Transverse colon (tissue), 4 donors: Measurements from ENCODE around the gene GLIPR1L1. TPM values are rescaled to one million over a fixed set of nuclear protein-coding genes. Genes with fewer than 3 reads are reported as not detected.

Source experiments
- DNase-seq: peaks from one replicate; pipeline ENCODE4 v3.0.0-alpha.2; 2019
- H3K27ac ChIP-seq, 4 donors: fragments of 200-600 bp; sonication (generic); 2 replicates each; pipeline ENCODE4 v1.5.1; 2016 to 2018; ENCODE audit warnings: inconsistent platforms in 4 of 4
- H3K27me3 ChIP-seq: fragments of 200-600 bp; sonication (generic); 2 replicates; pipeline ENCODE4 v1.5.1; 2017; ENCODE audit warnings: inconsistent platforms
- H3K36me3 ChIP-seq, 4 donors: fragments of 200-600 bp; sonication (generic); 2 replicates each; pipeline ENCODE4 v1.5.1; 2017 to 2019; ENCODE audit warnings: inconsistent platforms in 4 of 4
- H3K4me1 ChIP-seq, 4 donors: fragments of 200-600 bp; sonication (generic); 2 replicates each; pipeline ENCODE4 v1.5.1; 2017 to 2020; ENCODE audit warnings: inconsistent platforms in 4 of 4
- H3K4me3 ChIP-seq, 4 donors: fragments of 200-600 bp; sonication (generic); 1 replicate in 1 of 4; 2 replicates in 3 of 4; pipeline versions ENCODE4 v1.5.1 to v1.6.1; 2017 to 2019; ENCODE audit warnings: inconsistent platforms in 4 of 4
- H3K9me3 ChIP-seq, 2 donors: fragments of 200-600 bp; sonication (generic); 2 replicates each; pipeline ENCODE4 v1.5.1; 2017 to 2019; ENCODE audit warnings: inconsistent platforms in 2 of 2
- CTCF ChIP-seq, 5 experiments: fragments of 200-600 bp in 3 of 5; fragments of 450-650 bp in 2 of 5; sonication (generic) in 3 of 5; IDR thresholded peaks; 1 replicate in 2 of 5; 2 replicates in 3 of 5; pipeline ENCODE4 v1.5.1; 2016 to 2017; ENCODE audit warnings: antibody characterized with exemption in 5 of 5, inconsistent platforms in 3 of 5, mild to moderate bottlenecking in 2 of 5, moderate library complexity in 1 of 5
- EP300 ChIP-seq: sonication (generic); formaldehyde crosslinking; IDR thresholded peaks from one replicate; pipeline ENCODE4 v1.6.1; 2017; ENCODE audit warnings: antibody characterized with exemption, low read depth
- POLR2A ChIP-seq: fragments of 450-650 bp; IDR thresholded peaks from one replicate; pipeline ENCODE4 v1.6.1; 2016; ENCODE audit warnings: antibody characterized with exemption, mild to moderate bottlenecking, moderate library complexity
- POLR2AphosphoS5 ChIP-seq, 3 donors: sonication (generic); formaldehyde crosslinking; IDR thresholded peaks; one replicate each; pipeline ENCODE4 v1.6.1; 2016; ENCODE audit warnings: antibody characterized with exemption in 3 of 3
- WGBS, 2 donors: methylation state at CpG; one replicate each; pipeline ENCODE4 v1.1.5; 2018; ENCODE audit warnings: low coverage in 1 of 2; 5-methylcytosine and 5-hydroxymethylcytosine counted together
- in situ Hi-C, 4 donors: fragments of 200-750 bp; cut with MboI; loops; one replicate each; pipeline versions ENCODE4 v1.15.0 to v1.15.1; 2017; ENCODE audit warnings: low sequenced_read_pairs in 3 of 4, low pct_ligation_motif_present in 1 of 4, low pct_unique_long_range_greater_than_20kb in 1 of 4
- intact Hi-C: fragments of 100-400 bp; cut with DNase I; formaldehyde crosslinking; loops from one replicate; pipeline ENCODE4 v1.15.1; 2023; ENCODE audit warnings: low total_unique reads
- total RNA-seq, 4 donors: library from RNA; depleted of rRNA; stranded (reverse); fragments of >200 nt; gene quantifications; one replicate each; pipeline ENCODE4 v1.1.0, GENCODE V29; 2016

GLIPR1L1 gene
- total RNA-seq, 4 donors from 2014 or later = not detected

DNA sequence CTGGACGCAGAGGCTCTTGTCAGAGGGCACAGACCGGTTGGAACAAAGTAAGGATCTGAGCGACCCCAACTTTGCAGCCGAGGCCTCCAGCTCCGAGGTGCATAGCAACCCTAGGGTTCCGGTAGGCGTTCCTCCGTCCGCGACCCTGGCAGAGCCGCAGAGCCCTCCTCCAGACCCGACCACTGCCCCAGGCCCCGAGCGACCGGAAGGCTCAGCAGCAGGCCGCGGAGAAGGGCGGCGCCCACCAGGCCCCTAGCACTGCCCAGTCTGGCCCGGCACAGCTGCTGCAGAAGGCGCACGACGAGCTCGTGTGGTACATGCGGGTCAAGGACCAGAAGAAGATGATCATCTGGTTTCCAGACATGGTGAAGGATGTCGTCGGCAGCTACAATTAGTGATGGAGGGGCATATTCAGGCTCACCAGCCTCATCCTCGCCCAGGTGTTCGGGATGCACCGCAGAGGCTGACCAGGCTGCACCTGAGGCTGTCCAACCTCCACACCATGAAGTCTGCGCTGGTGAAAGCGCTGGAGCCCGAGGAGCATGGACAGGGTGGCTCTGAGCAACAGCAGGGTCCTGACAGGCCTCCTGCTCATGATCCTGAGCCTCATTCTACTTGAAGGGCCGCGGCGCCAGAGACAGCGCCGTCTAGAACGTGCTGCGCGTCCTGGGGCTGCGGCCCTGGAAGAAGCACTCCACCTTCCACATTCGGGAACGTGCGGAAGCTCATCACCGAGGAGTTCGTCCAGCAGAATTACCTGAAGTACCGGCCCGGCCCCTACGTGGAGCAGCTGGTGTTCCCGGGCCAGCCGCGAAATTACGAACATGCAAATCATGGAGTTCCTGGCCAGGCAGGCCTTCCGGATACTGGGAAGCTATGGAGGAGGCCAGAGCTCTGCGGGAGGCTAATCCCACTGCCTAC lies 28.8 kb upstream of the GLIPR1L1 start:
- 60 to 95% methylated on average over 1 to 56 of the region's 56 CpGs for WGBS, 2 donors

GRCh38 chr12:75308279-75308678 lies 26.2 kb upstream of the GLIPR1L1 start:
- TF ChIP-seq CTCF (IDR thresholded peaks at IDR 0.05) (no peak), POLR2A (no peak), EP300 (no peak), POLR2AphosphoS5 (IDR thresholded peaks at IDR 0.05) (no peak)
- Histone ChIP-seq H3K27ac (no peak overlapping the region), H3K27me3 (no peaks in the 10 kb centered on the region), H3K4me3 (no peak overlapping the region), H3K36me3 (no peaks in the 10 kb centered on the region), H3K9me3 (no peaks in the 10 kb centered on the region), H3K4me1 (no peaks in the 10 kb centered on the region)
- intact Hi-C loops = no loop called here
- 92 to 100% methylated on average over 2 of the region's 2 CpGs for WGBS, 2 donors
- in situ Hi-C loops = no loop called here
- no peak for DNase-seq

More for the DNA sequence above, 28.8 kb upstream of the GLIPR1L1 start:
- Histone ChIP-seq H3K36me3 (no peaks in the 10 kb centered on the region), H3K4me1 (no peaks in the 10 kb centered on the region), H3K4me3 (no peak overlapping the region), H3K27ac (no peak overlapping the region), H3K9me3 (no peaks in the 10 kb centered on the region), H3K27me3 (no peaks in the 10 kb centered on the region)
- no peak for DNase-seq
- intact Hi-C loops (no loop called here), in situ Hi-C loops (no loop called here)
- TF ChIP-seq EP300 (no peak), CTCF (IDR thresholded peaks at IDR 0.05) (no peak), POLR2AphosphoS5 (IDR thresholded peaks at IDR 0.05) (no peak), POLR2A (no peak)

DNA sequence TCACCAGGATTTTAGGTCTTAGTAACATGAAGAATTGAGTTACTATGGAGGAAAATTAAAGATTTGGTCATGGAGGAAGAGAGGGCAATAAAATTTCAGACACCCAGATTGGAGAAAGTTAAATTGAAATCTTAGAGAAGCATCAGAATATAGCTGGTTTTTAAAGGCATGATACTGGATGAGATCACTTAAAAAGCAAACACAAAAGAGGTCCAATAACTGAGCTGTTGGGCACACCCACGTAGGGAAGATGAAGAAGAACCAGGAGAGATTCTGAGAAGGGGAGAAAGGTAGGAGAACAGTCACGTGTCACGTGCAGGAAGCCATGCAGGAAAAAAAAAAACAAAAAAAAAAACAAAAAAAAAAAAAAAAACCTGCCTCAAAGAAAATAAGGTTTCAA lies 23.1 kb upstream of the GLIPR1L1 start:
- Histone ChIP-seq H3K4me1 (no peaks in the 10 kb centered on the region), H3K27me3 (no peaks in the 10 kb centered on the region), H3K36me3 (no peaks in the 10 kb centered on the region), H3K9me3 (no peaks in the 10 kb centered on the region), H3K4me3 (no peak overlapping the region), H3K27ac (no peak overlapping the region)
- intact Hi-C loops (no loop called here), in situ Hi-C loops (no loop called here)
- no peak for DNase-seq
- TF ChIP-seq POLR2AphosphoS5 (IDR thresholded peaks at IDR 0.05) (no peak), EP300 (no peak), POLR2A (no peak), CTCF (IDR thresholded peaks at IDR 0.05) (no peak)
- 57 to 63% methylated on average over 3 of the region's 3 CpGs for WGBS, 2 donors

GRCh38 chr12:75315518-75315917 lies 19.0 kb upstream of the GLIPR1L1 start:
- Histone ChIP-seq H3K36me3 (no peaks in the 10 kb centered on the region), H3K27me3 (no peaks in the 10 kb centered on the region), H3K4me1 (no peaks in the 10 kb centered on the region), H3K27ac (no peak overlapping the region), H3K9me3 (no peaks in the 10 kb centered on the region), H3K4me3 (no peak overlapping the region)
- intact Hi-C loops (no loop called here), in situ Hi-C loops (no loop called here)
- no peak for DNase-seq
- no peak for TF ChIP-seq EP300
- no peak for TF ChIP-seq CTCF (IDR thresholded peaks at IDR 0.05)
- no peak for TF ChIP-seq POLR2AphosphoS5 (IDR thresholded peaks at IDR 0.05)
- TF ChIP-seq POLR2A = no peak
